SHP77 (cell line): ENCODE data around the gene DCST2.

Experiments
- DNase-seq, 2 experiments: peaks; one replicate each; lab custom pipeline; 2025; lab: John Stamatoyannopoulos, UW

Gene DCST2

DNA sequence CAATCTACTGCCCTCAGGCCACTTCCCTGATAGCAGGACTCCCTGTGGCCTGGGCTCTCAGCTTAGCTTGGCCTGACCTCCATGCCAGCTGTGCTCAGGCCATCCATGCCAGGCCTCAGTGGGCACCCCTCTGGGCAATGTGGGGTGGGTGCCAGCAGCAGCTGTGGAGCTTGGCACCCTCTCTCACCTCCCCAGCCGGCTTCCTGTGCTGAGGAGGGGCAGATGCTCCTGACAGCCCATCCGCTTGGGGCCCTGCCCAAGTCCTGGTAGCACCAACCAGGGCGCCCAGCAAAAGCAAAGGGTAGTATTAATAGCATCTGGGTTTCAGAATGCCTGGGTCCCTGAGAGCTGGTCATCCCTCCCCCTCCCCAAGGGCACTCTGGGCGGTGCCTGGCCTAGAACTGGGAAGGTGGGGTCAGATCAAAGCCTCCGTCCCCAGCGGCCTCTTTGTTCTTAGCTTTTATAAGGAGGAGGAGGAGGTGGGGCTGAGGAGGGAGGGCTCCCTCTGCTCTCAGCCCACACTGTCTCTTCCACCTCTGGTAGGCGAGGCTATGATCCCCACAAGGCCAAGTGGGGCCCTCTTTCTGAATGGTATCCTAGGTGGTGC lies 36.1 kb upstream of the DCST2 start:
- peak in 1 of 2 experiments; percentile 53 for DNase-seq

DNA sequence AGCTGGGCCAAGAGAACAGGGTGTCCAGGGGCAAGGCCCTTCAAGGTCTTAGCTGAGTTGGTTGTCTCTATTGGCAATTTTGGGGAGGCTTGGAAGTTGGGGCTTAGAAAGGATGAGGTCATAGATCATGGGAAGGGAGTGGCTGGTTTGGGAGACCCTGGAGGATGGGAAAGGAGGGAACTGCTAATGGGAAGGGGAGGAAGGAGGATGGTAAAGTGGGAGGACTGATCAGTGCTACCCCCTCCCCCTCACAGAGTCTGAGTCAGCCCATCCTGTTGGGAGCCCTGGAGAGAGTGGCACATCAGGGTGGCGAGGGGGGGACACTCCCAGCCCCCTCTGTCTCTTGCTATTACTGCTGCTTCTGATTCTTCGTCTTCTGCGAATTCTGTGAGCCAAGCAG lies 35.0 kb upstream of the DCST2 start:
- DNase-seq: no peak

DNA sequence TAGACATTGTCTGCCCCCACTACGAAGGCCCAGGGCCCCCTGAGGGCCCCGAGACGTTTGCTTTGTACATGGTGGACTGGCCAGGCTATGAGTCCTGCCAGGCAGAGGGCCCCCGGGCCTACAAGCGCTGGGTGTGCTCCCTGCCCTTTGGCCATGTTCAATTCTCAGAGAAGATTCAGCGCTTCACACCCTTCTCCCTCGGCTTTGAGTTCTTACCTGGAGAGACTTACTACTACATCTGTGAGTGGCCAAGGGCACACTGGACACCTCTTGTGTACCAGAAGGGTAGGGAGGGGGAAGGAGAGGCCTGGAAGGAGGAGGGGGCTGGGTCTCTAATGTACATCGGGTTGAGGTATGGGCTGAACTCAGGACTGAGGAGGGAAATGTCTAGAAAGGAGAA lies 33.2 kb upstream of the DCST2 start:
- DNase-seq: no peak

DNA sequence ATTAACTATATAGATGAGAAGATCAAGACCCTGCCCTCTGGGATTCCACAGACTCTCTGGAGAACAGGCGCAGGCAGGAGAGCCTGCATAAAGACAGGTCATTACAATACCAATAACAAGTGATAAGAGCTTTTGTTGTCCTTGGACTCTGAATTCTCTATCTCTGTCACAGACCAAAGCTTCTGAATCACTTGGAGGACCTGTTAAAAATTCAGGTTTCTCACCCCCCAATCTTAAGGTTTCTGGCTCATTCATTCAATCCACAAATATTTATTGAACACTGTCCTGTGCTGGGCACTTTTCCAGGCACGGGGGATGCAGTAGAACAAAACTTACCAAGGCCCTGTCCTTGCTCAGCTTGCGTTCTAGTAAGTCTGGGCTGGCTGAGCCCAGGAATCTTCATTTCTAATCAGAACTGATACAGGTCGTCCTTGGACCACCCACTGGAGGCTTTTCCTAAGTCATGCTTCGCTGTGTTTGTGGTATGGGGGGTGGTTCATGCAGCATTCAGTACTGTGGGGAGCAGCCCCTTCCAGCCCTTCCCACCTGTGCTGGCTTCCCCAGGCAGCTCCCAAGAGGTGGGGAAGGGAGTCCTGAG lies 31.4 kb upstream of the DCST2 start:
- DNase-seq: no peak

DNA sequence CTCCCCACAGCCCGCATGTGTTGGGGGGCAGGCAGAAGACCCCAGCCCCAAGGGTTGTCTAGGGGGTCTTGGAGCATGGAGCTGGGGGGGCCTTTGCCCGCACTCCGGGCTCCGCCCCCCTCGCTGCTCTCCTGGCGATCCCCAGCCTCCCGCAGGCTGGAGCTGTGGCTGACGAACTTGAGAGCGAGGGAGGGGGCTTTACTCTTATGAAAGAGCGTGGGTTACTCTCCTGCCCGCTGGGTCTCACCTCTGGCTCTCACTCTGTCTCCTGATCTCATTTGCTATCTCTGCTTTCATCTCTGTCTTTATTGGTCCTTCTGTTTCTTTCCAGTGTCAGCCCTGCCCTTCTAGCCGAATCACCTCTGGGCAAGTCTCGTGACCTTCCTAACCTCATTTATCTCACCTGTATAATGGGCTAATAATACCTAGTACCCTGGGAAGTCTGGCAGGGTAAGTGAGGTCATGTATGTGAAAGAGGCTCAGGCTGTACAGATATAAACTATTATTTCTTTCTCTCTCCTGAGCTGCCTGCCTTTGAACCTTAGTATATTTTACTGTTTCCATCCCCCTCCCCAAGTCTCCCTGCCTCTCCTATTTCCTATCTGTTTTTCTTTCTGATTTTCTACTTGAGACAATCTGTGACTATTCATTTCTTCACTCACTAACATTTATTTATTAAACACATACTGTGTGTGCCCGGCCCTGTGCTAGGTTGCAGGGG lies 30.7 kb upstream of the DCST2 start:
- DNase-seq: peak; percentile 23 to 66

DNA sequence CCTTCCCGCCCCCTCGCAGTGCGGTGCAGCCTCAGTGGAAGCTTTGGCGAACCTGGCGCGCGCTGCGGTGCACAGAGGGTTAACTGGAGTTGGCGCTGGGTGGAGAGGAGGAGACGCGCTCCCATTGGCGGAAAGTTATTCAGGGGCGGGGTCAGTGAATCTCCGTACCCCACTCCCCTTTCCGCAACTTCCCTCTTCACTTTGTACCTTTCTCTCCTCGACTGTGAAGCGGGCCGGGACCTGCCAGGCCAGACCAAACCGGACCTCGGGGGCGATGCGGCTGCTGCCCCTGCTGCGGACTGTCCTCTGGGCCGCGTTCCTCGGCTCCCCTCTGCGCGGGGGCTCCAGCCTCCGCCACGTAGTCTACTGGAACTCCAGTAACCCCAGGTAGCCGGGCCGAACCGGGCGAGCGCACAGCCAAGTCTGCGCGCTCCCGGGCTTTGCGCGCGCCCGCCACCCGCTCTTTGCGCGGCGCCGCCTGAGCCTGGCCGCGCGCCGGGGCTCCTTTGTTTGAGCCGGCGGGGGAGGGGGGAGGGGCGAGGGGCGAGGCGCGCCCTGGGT lies 30.0 kb upstream of the DCST2 start, which contains the start of gene EFNA4:
EFNA4 (plus strand) TSS at position 191 of the 561 bp plus-strand sequence; CDS start at position 275, 84 bp downstream.
- peak; percentile 43 to 68 for DNase-seq

DNA sequence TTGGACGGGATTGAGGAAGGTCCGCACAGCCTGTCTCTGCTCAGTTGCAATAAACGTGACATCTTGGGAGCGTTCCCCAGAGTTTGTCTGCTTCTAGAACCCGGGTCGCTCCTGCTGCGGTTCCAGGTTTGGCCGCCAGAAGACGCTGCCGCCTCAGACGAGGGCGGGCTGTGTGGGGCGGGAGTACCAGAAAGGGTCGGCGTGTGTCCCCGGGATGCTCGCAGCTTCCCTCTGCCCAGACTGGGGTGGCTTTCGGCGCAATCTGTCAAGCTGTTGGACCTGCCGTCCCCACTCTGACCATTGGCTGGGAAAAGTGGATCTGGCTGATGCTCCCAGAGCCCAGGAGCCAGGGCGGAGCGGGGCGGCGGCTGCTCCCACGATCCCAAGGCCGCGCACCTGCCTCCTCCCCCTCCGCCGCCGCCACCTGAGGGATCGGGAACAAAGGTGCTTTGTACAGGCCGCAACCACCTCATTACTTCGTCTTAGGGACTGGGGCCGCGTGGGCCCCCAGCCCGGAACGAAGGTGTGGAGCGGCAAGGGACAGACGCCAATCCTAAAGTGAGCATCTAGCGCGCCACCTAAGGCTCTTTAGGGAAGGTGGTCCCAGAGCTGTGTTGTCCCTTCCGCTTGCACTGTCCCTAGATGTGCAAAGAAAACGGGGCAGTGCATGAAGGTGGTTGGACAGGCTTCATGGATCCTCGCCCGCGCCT lies 29.3 kb upstream of the DCST2 start:
- no peak for DNase-seq

DNA sequence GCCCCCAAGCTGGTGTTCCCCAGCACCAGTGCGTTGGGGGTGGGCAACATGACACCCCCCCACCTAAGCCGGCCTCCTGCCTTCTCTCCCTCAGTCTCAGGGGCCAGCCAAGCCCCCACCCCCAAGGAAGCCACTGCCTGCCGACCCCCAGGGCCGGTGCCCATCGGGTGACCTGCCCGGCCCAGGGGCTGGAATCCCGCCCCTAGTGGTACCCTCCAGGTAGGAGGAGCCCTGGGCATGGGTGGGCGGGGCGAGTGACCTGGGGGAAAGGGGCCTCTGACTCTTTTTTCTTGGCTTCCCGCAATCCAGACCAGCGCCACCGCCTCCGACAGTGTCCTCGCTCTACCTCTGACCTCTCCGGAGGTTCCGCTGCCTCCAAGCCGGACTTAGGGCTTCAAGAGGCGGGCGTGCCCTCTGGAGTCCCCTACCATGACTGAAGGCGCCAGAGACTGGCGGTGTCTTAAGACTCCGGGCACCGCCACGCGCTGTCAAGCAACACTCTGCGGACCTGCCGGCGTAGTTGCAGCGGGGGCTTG lies 28.6 kb upstream of the DCST2 start:
- DNase-seq: no peak

DNA sequence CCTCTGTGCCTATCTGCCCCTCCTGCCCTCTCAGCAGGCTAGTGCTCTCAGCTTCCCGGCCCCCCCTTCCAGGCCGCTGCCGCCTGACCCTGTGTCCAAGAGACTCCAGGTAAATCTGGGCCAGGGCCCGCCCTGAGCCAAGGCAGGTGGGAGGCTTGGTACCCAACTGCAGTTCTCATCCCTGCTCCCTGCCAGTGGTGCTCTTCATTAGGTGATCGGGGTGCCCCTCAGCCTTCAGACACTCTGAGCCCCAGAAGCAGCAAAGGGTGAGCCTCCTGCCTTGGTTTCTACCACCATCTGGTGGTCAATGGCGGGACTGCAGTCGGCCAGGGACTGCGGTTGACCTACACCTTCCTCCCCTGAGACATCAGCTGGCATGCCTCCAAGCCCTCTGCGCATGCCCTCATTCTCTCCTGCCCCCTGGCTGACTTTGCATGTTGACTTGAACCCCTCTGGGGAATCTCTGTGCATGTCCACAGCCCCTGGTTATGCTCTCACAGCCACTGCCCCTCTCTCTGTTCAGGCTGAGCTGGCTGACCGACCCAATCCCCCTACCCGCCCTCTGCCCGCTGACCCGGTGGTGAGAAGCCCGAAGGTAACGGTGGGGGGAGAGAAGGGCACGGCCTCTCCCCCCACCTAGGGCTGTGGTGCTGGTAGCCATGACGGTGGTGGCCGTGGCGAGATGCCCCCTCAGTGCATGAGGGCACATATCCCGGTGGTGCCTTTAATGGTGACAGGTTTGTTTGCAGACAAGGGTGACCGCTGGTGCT lies 28.0 kb upstream of the DCST2 start:
- DNase-seq: peak; percentile 90 to 94

DNA sequence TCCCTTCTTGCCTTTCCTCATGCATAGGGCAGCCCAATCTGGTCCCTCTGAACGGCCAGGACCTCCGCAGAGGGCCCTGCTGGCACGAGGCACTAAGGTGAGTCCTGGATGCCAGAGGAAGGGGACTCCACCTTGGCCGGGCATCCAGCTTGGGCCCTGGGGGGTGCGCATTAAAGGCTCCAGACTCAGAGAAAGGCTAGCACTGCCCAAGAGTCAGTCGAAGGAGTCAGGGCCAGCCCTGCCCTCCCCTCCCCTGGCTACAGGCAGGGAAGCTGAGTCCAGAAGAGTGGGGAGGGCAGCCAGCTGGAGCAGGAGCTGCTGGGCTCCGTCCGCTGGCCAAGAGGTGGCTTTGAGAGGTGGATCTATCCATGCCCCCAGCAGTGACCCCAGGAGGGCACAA lies 27.2 kb upstream of the DCST2 start:
- no peak for DNase-seq

DNA sequence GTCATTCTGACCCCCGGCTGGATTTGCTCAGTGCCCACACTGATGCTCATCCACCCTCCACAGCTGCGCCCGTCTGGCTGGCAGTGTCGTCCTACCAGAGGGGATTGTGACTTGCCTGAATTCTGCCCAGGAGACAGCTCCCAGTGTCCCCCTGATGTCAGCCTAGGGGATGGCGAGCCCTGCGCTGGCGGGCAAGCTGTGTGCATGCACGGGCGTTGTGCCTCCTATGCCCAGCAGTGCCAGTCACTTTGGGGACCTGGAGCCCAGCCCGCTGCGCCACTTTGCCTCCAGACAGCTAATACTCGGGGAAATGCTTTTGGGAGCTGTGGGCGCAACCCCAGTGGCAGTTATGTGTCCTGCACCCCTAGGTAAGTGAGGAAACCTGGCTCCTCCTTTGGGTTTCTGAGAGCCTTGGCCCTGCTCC lies 24.2 kb upstream of the DCST2 start:
- DNase-seq: no peak

DNA sequence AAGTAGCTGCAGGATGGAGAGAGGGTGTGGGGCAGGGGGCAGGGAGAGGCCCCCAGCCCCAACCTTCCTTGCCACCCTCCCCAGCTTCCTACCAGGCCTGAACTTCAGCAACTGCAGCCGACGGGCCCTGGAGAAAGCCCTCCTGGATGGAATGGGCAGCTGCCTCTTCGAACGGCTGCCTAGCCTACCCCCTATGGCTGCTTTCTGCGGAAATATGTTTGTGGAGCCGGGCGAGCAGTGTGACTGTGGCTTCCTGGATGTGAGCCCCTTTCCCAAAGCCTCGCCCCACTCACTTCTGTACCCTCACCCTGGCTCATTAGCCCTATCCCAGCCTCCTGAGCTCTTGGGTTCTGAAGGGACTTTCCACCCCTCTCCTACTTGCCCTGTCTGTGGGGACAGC lies 23.5 kb upstream of the DCST2 start:
- DNase-seq: no peak

DNA sequence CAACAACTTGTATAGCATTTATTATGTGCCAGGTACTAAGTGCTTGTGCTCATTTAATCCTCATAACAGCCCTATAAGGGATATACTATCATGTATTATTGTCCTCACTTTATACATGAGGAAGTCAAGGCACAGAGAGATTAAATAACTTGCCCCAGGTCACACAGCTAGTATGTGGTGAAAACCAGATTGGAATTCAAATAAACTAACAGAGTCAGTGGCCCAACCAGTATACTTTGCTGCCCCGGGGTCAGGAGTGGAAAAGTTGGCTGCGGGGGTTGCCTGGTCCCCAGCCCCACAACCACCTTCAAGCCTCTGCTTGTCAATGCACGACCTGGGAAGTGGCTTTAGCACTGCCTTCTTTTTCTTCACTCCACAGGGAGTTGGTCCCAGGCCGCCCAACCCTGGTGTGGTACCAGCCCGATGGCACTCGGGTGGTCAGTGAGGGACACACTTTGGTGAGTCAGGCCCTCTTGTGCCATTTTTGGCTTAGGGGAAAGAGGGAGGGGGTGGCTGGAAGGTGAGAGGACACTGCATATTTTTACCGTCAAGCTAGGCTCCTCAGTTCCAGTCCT lies 20.0 kb upstream of the DCST2 start:
- no peak for DNase-seq

DNA sequence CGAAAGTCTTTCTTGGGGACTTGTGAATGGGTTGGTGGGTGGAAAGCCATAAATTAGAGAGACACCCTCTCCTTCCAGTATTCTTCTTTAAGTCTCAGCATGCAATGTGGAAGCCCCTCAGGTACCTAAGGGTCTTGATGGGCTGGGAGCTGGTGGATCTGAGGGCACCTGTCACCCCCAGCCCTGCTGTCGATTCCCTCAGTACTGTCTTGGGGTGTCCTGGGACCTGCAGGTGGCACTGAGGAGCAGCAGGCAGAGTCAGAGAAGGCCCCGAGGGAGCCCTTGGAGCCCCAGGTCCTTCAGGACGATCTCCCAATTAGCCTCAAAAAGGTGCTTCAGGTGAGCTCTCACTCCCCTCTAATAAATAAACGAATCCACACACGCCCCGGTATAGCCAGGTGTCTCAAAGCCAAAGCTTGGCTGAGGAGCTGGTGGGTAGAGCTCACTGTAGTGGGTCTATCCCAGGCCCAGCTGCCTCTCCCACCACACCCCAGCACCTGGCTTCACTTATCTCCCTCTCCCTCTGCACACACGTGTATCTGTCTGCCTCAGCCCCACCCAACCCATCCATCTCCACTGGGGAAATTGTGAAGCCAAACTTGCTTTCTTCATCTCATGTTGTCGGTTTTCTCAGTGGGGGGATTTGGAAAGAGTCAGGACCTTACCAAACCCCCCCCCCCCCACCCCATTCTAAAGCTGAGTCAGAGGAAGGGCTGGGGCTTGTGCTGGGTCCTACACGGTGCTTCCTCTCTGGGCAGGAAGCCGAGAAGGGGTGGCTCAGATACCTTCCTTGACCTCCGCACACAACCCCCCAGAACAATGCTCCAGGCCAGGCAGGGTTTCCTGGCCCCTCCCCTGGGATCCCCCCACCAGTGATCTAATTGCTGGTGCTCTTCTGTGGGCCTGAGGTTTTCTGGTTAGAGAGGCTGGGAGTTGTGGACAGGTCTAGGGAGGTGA lies 19.1 kb upstream of the DCST2 start:
- DNase-seq: peak in 1 of 2 experiments; percentile 48

DNA sequence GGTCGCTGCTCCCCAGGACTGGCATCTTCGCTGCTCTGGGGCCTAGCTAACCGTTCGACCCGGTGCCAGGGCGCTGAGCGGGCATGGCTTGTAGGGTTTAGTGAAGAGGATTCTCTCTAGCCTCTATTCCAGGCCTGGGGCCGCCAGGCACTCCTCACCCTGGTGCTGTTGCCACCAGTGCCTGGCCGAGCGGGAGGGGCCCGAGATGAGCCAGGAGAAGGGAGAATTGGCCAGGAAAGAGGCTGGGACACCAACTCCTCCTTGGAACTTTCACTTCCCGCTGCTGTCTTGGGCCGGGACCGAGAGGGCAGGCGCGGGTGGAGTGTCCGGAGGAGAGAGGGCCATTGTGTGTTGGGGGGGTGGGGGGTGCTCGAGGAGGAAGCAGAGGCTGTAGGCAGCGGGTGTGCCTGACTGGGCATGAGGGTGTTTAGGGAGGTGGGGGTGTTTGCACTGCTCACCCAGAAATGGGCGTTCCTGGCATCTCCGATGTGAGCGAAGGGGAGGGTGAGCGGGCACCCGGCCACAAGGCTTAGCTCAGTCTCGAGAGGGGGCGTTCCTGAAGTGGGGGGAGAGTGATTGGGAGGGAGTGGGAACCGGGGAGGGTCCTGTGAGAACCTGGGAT lies 18.3 kb upstream of the DCST2 start:
- DNase-seq: peak; percentile 30 to 67

DNA sequence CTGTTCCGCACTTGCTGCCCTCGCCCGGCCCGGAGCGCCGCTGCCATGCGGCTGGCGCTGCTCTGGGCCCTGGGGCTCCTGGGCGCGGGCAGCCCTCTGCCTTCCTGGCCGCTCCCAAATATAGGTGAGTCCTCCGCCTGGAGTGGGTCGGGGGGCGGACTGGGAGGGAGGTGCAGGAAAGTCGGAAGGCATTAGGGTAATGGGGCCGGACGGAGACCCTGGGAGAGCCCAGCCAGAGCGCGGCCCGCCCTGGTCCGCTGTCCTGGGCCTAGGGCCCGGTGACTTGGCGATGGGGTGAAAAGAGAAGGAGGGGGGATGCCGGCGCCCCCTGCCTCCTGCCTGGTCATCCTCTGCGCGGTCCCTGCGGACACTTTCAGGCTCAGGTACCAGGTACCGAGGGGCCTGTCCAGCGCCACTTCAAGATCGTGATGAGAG lies 17.8 kb upstream of the DCST2 start:
- DNase-seq: no peak

DNA sequence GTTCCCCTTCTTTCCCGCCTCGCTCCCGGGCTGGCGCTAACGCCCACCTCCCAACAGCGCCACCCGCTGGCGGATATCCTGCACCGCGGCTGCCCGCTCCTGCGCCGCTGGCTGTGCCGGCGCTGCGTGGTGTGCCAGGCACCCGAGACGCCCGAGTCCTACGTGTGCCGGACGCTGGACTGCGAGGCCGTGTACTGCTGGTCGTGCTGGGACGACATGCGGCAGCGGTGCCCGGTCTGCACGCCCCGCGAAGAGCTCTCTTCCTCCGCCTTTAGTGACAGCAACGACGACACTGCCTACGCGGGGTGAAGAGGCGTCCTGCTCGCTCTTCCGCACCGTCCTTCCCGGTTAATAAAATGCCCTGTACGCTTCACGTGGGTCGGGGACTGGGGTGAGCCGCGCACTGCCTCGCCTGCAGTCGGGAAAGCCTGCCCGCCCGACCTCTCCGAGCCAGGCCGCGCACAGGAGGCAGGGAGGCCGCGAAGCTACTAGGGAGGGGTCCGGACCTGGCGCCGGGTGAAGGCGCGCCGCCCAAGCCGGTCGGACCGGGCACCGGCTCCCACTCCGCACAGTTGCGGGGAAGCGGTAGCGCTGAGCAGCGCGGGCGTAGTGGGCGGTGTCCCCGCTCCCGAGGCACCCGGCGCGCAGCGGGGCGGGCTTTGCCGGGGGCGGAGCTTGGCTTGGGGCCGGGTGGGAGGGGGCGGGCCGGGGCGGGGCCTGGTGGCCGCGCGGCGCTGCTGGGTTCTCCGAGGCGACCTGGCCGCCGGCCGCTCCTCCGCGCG lies 17.2 kb upstream of the DCST2 start, which contains the start of gene ADAM15:
ADAM15 (plus strand) TSS at position 757 of the 782 bp plus-strand sequence. CDS start 71 bp downstream, outside the sequence.
- peak; percentile 91 to 97 for DNase-seq
